Measurements from ENCODE around the gene GABRG3. TPM values are rescaled to one million over a fixed set of nuclear protein-coding genes. Genes with fewer than 3 reads are reported as not detected.

The GABRG3 gene
- total RNA-seq, 1 experiment from 2014 or later: not detected

DNA sequence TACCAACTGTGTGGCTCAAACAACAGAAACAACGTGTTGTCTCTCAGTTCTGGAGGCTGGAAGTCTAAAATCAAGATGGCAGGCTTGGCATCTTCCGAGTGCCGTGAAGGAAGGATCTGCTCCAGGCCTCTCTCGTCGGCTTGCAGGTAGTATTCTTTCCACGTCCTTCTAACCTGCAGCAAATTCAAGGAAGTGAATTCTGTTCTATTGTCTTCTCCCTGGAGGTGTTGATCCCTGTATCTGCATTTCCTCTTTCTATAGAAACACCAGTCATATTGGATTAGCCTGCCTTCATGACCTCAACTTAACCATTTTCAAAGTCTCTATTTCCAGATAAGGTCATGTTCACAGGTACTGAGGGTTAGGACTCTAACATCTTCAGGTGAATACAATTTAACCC is 512.1 kb downstream of the GABRG3 start:
- H2AFZ ChIP-seq (ENCODE audit: low read depth, low read length, poor library complexity, severe bottlenecking): no peak overlapping the region
- no peaks in the 10 kb centered on the region for H3K79me2 ChIP-seq (ENCODE audit: insufficient read depth, low read length)
- H3K27ac ChIP-seq (ENCODE audit: low read depth, low read length): no peak overlapping the region
- H3K36me3 ChIP-seq (ENCODE audit: control insufficient read depth in 1 of 2, insufficient read depth in 2 of 2, low read length in 2 of 2): no peaks in the 10 kb centered on the region
- no peaks in the 10 kb centered on the region for H3K4me1 ChIP-seq (ENCODE audit: control insufficient read depth in 1 of 2, insufficient read depth in 2 of 2, low read length in 2 of 2)
- no peaks in the 10 kb centered on the region for H3K9me2 ChIP-seq (ENCODE audit: insufficient read depth)
- peaks cover 17 to 23% of the 10 kb centered on the region in 2 experiments; a peak in 2 of 4 replicates for H3K9me3 ChIP-seq (ENCODE audit: control insufficient read depth in 1 of 2, insufficient read depth in 1 of 2, low read depth in 1 of 2, low read length in 2 of 2)
- no peak overlapping the region for H3K4me3 ChIP-seq (replicated peaks in 1 of 2; ENCODE audit: low read depth in 1 of 2, low read length in 2 of 2)
- ChIA-PET RAD21 (ENCODE audit: low non-redundant PET in 1 of 2, low total read pairs in 2 of 2, uncharacterized antibody in 2 of 2, unreplicated experiment in 2 of 2) (no interaction called here), CTCF (no interaction called here), POLR2A (no interaction called here)
- H3K27me3 ChIP-seq (ENCODE audit: insufficient read depth, low read length): no peaks in the 10 kb centered on the region
- H4K20me1 ChIP-seq (ENCODE audit: insufficient read depth): no peaks in the 10 kb centered on the region
- TF ChIP-seq, protein P1, sequence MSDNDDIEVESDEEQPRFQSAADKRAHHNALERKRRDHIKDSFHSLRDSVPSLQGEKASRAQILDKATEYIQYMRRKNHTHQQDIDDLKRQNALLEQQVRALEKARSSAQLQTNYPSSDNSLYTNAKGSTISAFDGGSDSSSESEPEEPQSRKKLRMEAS (IDR thresholded peaks at IDR 0.05): no peak
- TF ChIP-seq, protein P2, sequence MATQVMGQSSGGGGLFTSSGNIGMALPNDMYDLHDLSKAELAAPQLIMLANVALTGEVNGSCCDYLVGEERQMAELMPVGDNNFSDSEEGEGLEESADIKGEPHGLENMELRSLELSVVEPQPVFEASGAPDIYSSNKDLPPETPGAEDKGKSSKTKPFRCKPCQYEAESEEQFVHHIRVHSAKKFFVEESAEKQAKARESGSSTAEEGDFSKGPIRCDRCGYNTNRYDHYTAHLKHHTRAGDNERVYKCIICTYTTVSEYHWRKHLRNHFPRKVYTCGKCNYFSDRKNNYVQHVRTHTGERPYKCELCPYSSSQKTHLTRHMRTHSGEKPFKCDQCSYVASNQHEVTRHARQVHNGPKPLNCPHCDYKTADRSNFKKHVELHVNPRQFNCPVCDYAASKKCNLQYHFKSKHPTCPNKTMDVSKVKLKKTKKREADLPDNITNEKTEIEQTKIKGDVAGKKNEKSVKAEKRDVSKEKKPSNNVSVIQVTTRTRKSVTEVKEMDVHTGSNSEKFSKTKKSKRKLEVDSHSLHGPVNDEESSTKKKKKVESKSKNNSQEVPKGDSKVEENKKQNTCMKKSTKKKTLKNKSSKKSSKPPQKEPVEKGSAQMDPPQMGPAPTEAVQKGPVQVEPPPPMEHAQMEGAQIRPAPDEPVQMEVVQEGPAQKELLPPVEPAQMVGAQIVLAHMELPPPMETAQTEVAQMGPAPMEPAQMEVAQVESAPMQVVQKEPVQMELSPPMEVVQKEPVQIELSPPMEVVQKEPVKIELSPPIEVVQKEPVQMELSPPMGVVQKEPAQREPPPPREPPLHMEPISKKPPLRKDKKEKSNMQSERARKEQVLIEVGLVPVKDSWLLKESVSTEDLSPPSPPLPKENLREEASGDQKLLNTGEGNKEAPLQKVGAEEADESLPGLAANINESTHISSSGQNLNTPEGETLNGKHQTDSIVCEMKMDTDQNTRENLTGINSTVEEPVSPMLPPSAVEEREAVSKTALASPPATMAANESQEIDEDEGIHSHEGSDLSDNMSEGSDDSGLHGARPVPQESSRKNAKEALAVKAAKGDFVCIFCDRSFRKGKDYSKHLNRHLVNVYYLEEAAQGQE (IDR thresholded peaks at IDR 0.05; ENCODE audit: low read depth): no peak
- TF ChIP-seq, protein P3, sequence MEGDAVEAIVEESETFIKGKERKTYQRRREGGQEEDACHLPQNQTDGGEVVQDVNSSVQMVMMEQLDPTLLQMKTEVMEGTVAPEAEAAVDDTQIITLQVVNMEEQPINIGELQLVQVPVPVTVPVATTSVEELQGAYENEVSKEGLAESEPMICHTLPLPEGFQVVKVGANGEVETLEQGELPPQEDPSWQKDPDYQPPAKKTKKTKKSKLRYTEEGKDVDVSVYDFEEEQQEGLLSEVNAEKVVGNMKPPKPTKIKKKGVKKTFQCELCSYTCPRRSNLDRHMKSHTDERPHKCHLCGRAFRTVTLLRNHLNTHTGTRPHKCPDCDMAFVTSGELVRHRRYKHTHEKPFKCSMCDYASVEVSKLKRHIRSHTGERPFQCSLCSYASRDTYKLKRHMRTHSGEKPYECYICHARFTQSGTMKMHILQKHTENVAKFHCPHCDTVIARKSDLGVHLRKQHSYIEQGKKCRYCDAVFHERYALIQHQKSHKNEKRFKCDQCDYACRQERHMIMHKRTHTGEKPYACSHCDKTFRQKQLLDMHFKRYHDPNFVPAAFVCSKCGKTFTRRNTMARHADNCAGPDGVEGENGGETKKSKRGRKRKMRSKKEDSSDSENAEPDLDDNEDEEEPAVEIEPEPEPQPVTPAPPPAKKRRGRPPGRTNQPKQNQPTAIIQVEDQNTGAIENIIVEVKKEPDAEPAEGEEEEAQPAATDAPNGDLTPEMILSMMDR (IDR thresholded peaks at IDR 0.05 in 2 of 3, conservative IDR thresholded peaks at IDR 0.05 in 1 of 3; ENCODE audit: borderline replicate concordance in 1 of 3, insufficient read depth in 1 of 3, low read depth in 2 of 3, low read length in 2 of 3): no peak
- TF ChIP-seq SRF (IDR thresholded peaks at IDR 0.05; ENCODE audit: low read depth) (no peak), EZH2 (IDR thresholded peaks at IDR 0.05) (no peak), POLR2A (IDR thresholded peaks at IDR 0.05; ENCODE audit: borderline replicate concordance, extremely low read depth, insufficient read depth, insufficient read length) (no peak), FOSL1 (IDR thresholded peaks at IDR 0.05; ENCODE audit: low read depth) (no peak), SP1 (IDR thresholded peaks at IDR 0.05; ENCODE audit: low read depth) (no peak), JUND (IDR thresholded peaks at IDR 0.05) (no peak), ZNF274 (IDR thresholded peaks at IDR 0.05; ENCODE audit: low read depth, low read length) (no peak), CBX3 (IDR thresholded peaks at IDR 0.05; ENCODE audit: low read depth) (no peak), YY1 (IDR thresholded peaks at IDR 0.05; ENCODE audit: extremely low read depth, insufficient replicate concordance, low read depth, low read length) (no peak), EZH2phosphoT487 (IDR thresholded peaks at IDR 0.05; ENCODE audit: borderline replicate concordance) (no peak), SIN3A (IDR thresholded peaks at IDR 0.05; ENCODE audit: low read depth) (no peak), RAD21 (IDR thresholded peaks at IDR 0.05; ENCODE audit: low read depth) (no peak), EGR1 (IDR thresholded peaks at IDR 0.05; ENCODE audit: low read depth) (no peak)
- TF ChIP-seq, protein P4, sequence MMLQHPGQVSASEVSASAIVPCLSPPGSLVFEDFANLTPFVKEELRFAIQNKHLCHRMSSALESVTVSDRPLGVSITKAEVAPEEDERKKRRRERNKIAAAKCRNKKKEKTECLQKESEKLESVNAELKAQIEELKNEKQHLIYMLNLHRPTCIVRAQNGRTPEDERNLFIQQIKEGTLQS (IDR thresholded peaks at IDR 0.05): no peak
- intact Hi-C loops (cut with micrococcal nuclease): no loop called here
- BruUV-seq (replicated peaks): no TSS peak
- ATAC-seq (no peak), DNase-seq (ENCODE audit: low read depth, low spot score) (no peak)
- H3K9ac ChIP-seq (ENCODE audit: low read length): no peak overlapping the region
- H3K4me2 ChIP-seq (ENCODE audit: low read length): no peak overlapping the region

All from HCT116 (cell line).